GM12873 (cell line): ENCODE data around the gene RANBP1.

Experiments used
- TF ChIP-seq, protein P1 (sequence below): IDR thresholded peaks from 2 replicates; pipeline ENCODE4 v1.5.1; 2012; ENCODE audit warnings: low read depth, mild to moderate bottlenecking, moderate library complexity, low read length, control low read depth; ENCODE audit not compliant: insufficient read depth; ENCODE audit errors: missing control alignments

The RANBP1 gene

GRCh38 chr22:20138417-20138738, 22.5 kb downstream of the RANBP1 start:
- TF ChIP-seq, protein P1, sequence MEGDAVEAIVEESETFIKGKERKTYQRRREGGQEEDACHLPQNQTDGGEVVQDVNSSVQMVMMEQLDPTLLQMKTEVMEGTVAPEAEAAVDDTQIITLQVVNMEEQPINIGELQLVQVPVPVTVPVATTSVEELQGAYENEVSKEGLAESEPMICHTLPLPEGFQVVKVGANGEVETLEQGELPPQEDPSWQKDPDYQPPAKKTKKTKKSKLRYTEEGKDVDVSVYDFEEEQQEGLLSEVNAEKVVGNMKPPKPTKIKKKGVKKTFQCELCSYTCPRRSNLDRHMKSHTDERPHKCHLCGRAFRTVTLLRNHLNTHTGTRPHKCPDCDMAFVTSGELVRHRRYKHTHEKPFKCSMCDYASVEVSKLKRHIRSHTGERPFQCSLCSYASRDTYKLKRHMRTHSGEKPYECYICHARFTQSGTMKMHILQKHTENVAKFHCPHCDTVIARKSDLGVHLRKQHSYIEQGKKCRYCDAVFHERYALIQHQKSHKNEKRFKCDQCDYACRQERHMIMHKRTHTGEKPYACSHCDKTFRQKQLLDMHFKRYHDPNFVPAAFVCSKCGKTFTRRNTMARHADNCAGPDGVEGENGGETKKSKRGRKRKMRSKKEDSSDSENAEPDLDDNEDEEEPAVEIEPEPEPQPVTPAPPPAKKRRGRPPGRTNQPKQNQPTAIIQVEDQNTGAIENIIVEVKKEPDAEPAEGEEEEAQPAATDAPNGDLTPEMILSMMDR, result no peak

GRCh38 chr22:20138868-20139267, 23.0 kb downstream of the RANBP1 start:
- TF ChIP-seq, protein P1, result no peak

- TF ChIP-seq, protein P1, result no peak
These were observed 23.6 kb downstream of the RANBP1 start for GRCh38 chr22:20139391-20140106.

GRCh38 chr22:20140107-20140445, 24.2 kb downstream of the RANBP1 start:
- TF ChIP-seq, protein P1, result no peak

GRCh38 chr22:20140521-20140964, 24.6 kb downstream of the RANBP1 start:
- TF ChIP-seq, protein P1, result no peak

- TF ChIP-seq, protein P1, result no peak
These were observed 25.5 kb downstream of the RANBP1 start for GRCh38 chr22:20141186-20142077.
